GM19240 (cell line): Measurements from ENCODE around the gene SLC2A8.
A peak's percentile ranks its signal among the peaks of the same experiment; 100 is the strongest.

ENCODE experiments used
- DNase-seq: peaks from one replicate; pipeline ENCODE4 v3.0.0; 2011; ENCODE audit warnings: low spot score; ENCODE audit not compliant: insufficient read length

Gene SLC2A8, protein sequence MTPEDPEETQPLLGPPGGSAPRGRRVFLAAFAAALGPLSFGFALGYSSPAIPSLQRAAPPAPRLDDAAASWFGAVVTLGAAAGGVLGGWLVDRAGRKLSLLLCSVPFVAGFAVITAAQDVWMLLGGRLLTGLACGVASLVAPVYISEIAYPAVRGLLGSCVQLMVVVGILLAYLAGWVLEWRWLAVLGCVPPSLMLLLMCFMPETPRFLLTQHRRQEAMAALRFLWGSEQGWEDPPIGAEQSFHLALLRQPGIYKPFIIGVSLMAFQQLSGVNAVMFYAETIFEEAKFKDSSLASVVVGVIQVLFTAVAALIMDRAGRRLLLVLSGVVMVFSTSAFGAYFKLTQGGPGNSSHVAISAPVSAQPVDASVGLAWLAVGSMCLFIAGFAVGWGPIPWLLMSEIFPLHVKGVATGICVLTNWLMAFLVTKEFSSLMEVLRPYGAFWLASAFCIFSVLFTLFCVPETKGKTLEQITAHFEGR

DNA sequence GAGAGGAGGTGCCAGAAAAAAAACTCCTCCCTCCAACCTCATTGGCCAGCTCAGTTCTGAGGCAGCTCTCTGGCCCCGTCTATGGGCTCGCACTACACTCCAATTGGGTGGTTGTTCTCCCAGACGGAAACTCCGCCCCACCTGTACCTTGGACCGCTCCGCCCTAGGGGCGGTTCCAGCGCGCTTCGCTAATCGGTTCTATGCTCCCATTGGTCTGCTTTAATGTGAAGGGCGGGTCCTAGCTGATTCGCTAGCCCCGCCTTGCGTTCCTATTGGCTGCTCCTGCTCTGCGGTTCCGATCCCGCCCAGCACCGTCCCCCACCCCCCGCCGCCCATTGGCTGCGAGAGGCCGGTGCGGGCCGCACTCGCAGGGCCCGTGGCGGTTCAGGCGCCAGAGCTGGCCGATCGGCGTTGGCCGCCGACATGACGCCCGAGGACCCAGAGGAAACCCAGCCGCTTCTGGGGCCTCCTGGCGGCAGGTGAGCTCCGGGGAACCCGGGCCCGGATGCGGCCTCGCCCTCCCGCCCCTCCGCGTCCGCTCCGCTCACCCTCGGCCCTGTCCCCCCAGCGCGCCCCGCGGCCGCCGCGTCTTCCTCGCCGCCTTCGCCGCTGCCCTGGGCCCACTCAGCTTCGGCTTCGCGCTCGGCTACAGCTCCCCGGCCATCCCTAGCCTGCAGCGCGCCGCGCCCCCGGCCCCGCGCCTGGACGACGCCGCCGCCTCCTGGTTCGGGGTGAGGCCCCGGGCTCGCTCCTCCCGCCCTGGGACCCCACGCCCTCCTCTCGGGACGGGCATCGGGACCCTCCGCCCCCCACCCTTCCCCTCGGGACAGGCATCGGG lies at the start of gene SLC2A8:
SLC2A8 (plus strand) TSS at position 362 of the 838 bp plus-strand sequence; CDS start at position 424, 62 bp downstream.
- peak; percentile 82 for DNase-seq

DNA sequence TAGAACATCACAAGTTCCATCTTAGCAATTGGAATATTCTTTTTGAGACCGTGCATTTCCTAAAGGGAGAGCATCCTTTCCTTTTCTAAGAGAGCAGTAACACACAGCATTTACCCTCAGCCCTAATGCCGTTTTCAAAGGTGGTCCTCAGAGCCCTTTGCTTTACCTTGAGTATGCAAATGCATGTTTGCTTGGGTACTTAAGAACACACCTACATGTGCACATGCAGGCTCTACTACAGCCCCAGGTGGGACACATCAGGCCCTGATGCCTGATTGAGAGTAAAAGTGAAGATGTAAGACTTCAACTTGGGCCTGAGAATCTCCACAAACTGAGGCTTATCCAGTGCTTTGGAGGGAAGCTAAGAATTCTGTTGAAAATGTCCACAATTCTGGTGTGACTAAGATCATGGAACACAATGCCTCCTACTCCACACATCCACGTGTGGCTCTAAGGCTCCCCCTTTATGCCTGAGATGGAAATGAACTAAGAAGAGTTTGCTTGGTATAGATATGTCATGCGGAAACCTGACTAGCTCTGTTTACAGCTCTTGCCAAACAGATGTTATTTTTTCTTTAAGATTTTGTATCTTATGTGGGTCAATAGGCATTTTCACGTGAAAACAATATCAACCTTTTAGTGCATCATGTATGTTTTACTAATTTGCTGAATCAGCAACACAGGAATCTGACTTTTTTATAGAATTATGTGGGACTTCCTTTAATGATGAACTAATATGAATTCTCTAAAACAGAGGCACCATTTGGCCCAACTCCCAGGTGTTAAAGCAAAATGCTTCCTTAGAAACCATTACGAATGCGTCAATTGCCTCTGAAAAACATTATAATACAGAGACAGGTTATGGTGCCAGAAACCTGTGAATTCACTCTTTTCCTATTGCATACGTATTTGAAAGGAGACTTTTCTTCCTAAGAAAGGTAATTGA lies 48.9 kb upstream of the SLC2A8 start:
- no peak for DNase-seq

DNA sequence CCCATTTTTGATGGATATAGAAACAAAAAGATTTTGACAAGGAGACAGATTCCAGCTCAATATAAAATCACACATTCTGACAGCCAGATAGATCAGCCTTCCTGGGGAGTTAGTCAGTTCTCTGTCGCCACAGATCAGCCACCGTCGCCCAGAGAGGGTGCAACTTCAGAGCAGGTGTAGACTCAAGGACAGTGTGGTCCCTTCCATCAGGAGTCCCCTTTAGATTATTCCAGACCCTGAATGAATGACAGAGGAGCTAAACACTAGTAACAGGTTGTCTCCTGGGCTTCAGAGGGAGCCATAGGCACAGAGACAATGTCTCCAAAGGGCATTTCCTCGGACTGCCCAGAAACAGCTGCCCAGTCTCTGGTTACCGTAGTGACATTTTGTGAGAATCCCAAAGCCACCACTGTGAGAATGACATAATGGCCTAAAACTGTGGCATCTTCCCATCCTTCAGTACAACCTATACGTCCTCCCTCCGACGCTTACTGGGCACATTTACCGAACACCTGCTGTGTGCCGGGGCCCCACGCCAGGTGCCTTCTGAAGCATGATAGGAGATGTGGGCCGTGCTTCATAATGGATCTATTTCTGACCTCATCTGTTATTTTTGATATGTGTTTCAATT lies 47.4 kb upstream of the SLC2A8 start:
- no peak for DNase-seq

DNA sequence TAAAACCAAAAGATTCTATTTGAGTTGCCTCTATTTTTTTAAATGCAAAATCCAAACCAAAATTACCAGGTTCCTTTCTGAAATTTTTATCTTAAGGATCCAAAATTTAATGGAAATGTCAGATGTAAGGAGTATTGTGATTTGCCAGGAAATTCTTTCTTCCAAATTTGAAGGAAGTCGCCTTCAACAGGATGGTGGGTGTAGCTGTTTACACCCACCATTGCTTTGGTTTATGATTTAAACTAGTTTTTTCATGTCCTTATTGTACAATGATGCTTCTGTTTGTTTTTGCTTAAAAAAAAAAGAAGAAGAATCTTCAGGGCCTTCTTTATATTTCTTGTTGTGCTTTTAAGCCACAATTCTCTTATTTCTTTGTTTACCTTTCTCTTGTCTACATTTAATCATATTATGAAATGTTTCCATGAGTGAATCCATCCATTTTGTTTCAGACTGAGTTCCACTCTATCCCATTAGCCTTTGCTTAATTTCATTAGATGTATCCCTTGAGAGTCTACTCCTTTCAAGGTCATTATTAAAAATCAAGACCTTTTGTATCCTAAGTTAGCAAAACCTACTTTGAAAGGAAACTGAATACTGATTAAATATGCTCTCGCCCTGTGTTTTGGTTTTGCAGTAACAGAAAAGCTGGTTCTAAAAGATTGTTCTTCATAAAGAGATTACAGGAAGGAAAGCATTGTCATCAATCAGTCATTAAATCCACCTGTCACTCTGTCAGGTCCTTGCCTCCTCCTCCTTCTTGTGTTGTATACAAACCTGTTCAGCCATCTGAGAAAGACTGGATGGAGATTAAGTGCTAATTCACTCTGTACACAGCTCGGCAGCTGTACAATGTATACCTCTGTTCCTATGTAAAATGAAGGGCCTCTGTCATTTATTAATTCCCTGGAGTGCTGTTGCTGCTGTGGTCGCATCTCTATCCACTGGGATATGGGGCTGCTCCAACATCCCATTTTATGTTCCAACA lies 45.5 kb upstream of the SLC2A8 start:
- DNase-seq, result no peak

DNA sequence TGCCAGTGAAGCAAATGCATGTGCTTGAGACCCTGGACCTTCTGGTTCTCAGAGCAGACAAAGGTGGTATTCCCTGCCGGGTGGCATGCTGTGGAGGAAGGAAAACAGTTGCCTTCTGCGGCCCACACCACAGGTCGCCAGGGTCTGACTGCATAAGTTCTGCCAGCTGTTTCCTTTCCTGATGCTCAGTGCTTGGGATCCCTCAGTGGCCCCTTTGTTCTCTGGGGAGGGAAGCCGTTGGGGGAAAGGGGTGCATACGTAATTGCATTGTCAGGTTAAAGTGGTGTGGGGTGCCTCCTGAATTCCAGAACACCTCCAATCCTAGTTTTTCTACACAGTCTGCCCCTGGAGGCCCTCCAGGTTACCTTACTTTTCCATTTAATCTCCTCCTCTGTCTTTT lies 43.1 kb upstream of the SLC2A8 start:
- no peak for DNase-seq

DNA sequence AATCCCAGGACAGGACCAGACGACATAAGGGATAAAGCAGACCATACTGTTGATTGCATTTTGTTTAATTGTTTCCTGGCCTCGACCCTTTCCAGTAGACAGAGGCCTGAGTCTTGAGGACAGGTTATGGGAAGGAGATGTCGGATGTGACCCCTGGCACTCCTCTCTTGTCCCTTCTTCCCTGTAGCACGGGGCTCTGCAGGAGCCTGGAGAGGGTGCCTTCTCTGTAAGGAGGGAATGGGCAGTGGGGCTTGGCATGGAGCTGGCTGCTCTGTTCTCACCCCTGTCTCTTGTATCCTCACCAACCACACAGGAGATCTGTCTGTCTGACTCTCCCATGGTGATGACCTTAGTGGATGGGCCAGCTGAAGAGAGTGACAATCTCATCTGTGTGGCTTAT lies 40.1 kb upstream of the SLC2A8 start:
- DNase-seq, result no peak

DNA sequence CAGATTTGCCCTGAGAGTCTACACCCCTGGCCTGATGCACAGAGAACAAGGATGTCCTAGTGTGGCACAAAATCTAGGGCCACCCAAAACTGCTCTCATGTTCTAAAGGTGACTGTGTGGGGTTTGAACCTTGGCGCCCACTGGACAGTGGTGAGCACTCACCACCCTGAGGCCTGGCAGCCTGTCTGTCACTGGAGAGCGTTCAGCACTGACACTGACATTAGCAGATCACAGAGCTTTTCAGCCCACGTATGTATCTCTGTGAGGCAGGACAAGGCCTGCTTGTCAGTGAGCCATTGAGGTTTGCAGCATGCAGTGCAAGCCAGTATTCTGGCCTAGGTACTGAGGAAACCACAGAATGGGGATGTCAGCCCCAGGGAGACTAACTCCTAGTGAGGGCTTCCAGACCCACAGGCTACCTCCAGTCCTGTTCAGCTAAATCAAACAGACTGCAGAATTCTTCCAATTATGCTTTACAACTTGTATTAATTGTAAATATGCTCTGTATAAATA lies 38.9 kb upstream of the SLC2A8 start:
- no peak for DNase-seq

DNA sequence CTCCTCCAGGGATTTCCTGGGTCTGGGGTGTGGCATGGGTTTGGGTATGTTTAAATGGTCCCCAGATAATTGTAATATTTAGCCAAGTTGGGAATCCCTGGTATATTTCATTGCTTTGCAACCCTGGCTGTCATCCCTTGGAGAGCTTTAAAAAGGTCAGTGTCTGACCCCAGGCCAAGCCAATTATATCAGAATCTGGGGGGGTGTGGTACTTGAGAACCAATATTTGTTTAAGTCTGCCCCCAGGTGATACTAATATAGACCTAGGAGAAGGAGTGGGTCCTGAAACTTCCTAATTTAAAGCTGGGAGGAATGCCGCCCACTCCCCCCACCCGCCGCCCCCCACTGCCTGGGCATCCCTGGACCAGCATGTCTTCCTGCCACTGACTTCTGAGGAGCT lies 38.2 kb upstream of the SLC2A8 start:
- DNase-seq, result no peak

DNA sequence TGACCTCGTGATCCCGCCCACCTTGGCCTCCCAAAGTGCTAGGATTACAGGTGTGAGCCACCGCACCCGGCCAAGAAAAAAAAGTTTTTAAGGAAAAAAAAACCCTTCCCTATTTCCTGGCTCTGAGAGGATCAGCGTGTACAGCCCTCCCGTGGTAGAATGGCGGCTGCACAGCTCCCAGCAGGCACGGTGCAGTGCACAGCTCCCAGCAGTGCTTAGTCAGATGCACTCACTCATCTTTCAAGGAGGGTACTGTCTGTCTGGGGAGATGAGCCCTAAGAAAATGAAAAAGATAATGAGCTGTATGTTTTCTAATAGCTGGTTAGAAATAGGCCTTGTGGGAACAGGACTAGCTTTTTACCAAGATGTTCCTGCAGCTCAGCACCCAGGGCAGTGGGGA lies 36.7 kb upstream of the SLC2A8 start:
- DNase-seq, result no peak

DNA sequence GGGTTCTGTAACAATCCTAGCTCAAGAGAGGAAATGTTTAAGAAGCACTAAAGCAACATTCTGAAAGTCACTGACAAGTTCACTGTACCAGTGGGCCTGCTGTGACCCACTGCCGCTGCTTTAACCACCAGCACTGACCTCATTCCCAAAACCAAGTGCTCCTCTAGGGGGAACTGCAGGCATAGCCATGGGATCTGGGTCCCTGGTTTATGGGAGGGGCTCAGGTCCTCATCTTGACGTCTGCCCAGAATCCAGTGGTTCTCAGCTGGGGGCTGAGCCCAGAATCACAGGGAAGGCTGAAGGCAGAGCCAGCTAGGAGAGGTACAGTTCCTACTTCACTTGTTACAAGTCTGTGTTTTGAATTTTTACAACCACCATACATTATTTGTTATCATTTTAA lies 36.1 kb upstream of the SLC2A8 start:
- DNase-seq, result no peak

DNA sequence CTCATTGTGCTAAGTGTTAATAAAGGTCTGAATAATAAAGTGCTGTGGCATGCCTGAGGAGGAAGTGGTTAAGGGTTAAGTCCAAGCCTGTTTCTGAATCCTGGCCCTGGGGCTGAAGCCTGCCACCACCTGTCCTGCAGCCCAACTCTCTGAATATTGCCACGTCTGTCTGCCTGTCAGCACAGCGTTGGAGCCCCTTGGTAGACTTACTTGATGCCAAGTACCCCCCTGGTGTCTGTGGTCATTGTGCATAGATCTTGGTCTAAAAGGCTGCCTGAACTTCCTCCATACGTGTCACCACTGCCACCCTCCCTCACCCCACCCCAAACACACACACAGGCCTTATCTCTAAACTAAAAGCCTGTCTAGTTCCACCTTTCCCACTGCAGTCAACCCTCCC lies 35.4 kb upstream of the SLC2A8 start:
- no peak for DNase-seq

DNA sequence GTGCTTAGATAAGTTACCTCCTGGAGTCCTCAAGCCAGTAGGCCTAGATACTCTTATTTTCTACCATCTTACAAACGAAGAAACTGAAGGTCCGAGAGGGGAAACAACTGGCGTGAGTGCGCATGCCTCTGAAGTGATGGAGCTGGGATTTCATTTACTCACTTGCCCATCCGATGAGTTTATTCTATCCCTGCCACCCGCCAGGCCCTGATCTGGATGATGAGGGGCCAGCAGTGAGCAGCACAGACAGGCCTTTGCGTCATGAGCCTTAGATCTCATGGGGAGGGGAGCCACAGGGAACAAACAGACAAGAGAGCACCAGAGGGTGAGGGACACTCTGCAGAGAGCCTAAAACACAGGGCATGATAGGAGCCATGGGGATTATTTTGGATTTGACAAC lies 34.1 kb upstream of the SLC2A8 start:
- DNase-seq, result no peak

DNA sequence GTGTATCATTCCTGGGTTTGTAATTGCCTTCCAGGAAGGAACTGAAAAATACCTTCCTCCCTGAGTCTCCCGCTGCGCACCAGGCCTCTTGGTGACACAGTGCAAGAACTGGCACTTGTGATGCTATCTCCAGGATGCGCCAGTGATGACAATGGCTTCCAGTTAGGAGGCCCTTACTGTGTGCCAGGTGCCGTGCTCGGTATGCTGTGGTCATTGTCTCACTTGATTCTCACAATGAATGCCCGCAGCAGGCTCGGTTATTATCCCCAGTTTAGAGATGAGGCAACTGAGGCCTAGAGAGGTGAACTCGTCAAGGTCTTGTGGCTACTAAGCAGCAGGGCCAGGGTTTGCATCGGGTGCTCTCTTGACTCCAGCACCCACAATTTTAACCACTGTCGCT lies 31.5 kb upstream of the SLC2A8 start:
- DNase-seq, result no peak

DNA sequence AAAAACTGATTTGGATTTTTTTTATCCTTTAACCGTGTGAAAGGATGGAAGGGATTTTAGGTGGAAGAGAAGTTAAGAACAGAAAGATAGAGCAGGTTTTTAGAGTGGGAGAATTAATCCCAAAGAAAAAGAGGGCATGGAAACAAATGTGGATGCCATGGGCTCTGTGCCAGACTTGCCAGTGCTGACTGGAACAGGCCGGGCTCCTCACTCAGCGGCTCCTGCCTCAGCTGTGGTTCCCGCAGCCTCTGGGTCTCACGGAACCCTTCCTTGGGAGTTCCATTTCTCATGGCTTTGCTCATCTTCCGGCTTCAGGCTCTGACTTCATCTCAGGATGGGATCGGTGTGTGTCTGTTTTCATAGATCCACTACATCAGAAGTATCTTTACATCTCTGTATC lies 30.4 kb upstream of the SLC2A8 start:
- DNase-seq, result no peak

DNA sequence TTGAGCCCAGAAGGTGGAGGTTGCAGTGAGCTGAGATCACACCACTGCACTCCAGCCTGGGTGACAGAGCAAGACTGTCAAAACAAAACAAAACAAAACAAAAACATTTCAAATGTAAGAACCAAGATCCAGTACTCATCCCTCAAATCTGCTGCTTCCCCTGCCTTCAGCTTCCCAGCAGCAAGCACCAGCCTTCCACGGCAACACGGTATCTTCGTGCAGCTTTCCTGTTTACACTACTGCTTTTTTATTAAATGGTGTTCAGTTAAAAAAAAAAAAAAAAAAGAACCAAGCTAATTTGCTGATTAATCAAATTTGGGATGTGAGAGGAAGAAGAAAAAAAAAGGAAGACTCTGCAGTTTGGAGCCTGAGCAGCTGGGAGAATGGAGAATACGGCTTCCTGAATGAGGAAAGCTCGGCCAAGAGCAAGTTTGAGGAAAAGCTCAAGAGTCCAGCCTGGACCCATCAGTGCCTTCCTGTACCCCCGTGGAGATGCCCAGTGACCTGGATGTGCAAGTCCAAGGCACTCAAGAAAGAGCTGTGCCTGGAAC lies 28.0 kb upstream of the SLC2A8 start:
- DNase-seq, result no peak

DNA sequence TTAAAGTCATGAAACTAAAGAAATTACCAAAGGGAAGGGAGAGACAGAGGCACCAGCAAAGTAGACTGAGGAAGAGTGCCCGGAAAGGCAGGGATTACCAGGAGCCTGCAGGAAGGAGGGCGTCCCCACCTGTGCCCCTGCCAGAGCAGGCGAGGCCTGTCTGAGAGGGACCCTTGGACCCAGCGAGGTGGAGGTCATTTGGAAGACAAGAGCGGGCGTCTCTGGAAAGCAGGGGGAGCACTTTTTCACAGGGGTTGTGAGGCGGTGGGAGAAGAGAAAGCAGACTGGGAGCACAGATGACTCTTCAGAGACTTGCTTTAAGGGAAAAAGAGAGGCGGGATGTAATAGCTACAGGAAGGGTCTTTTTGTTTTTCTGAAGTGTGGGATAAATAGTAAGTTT lies 27.5 kb upstream of the SLC2A8 start:
- DNase-seq, result no peak

DNA sequence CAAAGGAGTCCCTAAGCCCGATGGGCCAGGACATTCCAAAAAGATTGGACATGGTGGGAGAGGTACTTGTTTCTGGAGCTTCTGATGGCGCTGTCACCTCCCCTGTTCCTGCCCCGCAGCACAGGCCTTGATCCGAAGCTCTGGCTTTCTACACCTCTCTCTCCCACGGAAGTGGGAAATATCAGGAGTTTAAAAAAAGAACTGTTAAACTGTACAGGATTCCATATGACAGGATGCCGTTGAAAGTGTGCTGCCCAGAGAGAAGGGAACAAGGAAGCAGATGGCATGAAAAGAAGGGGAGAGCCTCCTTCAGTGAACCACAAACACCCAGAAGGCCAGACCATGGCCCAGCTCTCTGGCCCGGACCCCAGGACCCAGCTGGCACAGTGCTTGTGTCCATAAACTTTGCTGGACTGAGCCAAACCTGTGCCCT lies 26.8 kb upstream of the SLC2A8 start:
- no peak for DNase-seq

DNA sequence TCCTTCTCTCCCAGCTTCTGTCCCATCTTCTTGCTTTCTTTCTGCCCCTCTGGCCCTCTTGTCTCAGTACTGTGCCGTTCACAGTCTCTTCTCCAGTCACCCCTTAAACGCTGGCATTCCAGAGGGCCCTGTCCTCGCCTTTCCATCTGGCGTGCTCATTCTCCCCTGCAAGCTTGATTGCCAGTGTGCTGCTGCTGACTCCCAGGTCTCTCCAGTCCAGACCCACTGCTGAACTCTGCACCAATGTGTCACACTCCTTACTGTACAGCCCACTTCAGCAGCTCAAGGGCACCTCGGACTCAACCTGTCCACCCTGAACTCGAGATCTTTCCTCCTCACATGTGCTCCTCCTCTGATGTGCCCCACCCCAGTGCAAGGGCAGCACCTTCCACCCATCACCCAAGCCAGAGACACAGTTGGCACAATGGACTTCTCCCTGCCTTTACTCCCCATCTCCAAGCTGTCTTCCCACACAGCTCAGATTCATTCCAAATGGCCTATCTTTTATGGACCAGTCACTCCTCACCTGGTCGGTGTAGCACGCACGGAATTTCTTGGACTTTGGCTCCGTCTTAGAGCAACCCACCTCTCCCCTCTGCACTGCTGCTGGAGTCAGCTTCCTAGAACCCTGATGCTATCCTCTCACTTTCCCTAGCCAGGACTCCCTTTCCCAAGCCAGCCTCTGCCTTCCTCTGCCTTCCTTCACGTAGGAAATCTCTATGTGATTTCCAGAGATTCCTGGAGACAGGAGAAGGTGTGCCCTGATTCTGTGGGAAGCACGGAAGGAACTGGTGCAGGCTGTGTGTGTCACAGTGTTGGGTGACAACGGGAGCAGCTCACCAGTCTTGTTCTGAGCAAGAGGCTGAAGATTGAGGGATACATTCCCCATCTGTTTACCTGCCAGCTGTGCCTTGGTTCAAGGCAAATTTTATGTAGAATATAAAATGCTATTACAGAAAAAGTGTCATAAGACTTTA lies 26.0 kb upstream of the SLC2A8 start:
- DNase-seq, result no peak
